ENCODE measurements around the gene ATXN3L. TPM values are rescaled to one million over a fixed set of nuclear protein-coding genes. Genes with fewer than 3 reads are reported as not detected.

ATXN3L gene
- total and polyA plus RNA-seq, 3 donors from 2014 or later = 1.2 to 4.3 (median 1.8) TPM

DNA sequence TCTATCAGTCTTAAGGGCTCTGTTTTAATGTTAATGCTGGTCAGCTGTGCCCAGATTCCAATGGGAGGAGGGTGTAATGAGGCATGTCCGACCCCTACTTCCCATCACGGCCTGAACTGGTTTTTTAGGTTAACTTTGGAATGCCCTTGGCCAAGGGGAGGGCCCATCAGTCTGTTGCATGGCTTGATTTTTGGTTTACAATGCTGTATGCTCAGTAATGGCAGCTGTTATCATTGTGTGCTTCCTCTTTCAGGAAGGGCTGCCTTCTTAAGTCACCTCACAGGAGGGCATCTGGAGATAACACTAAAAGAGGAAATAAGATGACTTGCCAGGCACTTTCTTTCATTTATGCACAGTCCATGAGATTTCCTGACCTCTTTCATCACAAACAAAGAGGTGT is 36.3 kb downstream of the ATXN3L start:
- Histone ChIP-seq H3K4me1 (no peaks in the 10 kb centered on the region), H3K9me3 (no peaks in the 10 kb centered on the region), H3K27me3 (no peaks in the 10 kb centered on the region), H3K36me3 (ENCODE audit: low read depth, missing control alignments) (no peaks in the 10 kb centered on the region), H3K27ac (no peak overlapping the region), H3K4me3 (no peak overlapping the region)
- intact Hi-C loops (cut with DNase I; ENCODE audit: low total_unique reads) = no loop called here
- WGBS, 2 donors = 75 to 88% methylated on average over 2 of the region's 2 CpGs
- DNase-seq = no peak
- no peak for TF ChIP-seq POLR2A (IDR thresholded peaks at IDR 0.05)
- TF ChIP-seq, protein P1, sequence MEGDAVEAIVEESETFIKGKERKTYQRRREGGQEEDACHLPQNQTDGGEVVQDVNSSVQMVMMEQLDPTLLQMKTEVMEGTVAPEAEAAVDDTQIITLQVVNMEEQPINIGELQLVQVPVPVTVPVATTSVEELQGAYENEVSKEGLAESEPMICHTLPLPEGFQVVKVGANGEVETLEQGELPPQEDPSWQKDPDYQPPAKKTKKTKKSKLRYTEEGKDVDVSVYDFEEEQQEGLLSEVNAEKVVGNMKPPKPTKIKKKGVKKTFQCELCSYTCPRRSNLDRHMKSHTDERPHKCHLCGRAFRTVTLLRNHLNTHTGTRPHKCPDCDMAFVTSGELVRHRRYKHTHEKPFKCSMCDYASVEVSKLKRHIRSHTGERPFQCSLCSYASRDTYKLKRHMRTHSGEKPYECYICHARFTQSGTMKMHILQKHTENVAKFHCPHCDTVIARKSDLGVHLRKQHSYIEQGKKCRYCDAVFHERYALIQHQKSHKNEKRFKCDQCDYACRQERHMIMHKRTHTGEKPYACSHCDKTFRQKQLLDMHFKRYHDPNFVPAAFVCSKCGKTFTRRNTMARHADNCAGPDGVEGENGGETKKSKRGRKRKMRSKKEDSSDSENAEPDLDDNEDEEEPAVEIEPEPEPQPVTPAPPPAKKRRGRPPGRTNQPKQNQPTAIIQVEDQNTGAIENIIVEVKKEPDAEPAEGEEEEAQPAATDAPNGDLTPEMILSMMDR (IDR thresholded peaks at IDR 0.05) = no peak

DNA sequence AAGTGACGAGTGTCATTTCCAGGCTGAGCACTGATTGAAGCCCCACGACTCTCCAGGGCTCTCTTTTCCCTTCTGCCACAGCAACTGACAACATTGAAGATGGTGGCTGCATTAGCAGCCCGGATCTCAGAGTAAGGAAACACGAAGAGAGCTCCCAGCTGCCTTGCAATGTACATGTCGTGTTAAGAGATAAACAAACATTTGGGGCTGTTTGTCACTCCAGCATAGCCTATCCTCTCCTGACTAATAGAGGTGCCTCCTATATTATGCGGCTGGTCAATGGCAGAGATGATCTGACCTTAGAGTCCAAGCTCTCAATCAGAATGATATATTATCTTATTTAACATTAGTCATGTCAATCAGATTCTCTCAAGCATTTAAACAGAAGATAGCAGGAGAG is 38.6 kb downstream of the ATXN3L start:
- Histone ChIP-seq H3K36me3 (ENCODE audit: low read depth, missing control alignments) (no peaks in the 10 kb centered on the region), H3K27ac (no peak overlapping the region), H3K27me3 (no peaks in the 10 kb centered on the region), H3K4me3 (no peak overlapping the region), H3K4me1 (no peaks in the 10 kb centered on the region), H3K9me3 (no peaks in the 10 kb centered on the region)
- TF ChIP-seq, protein P1 (IDR thresholded peaks at IDR 0.05) = no peak
- TF ChIP-seq POLR2A (IDR thresholded peaks at IDR 0.05) = no peak
- WGBS, 2 donors = 90 to 94% methylated on average over 6 of the region's 6 CpGs
- intact Hi-C loops (cut with DNase I; ENCODE audit: low total_unique reads) = no loop called here
- no peak for DNase-seq

DNA sequence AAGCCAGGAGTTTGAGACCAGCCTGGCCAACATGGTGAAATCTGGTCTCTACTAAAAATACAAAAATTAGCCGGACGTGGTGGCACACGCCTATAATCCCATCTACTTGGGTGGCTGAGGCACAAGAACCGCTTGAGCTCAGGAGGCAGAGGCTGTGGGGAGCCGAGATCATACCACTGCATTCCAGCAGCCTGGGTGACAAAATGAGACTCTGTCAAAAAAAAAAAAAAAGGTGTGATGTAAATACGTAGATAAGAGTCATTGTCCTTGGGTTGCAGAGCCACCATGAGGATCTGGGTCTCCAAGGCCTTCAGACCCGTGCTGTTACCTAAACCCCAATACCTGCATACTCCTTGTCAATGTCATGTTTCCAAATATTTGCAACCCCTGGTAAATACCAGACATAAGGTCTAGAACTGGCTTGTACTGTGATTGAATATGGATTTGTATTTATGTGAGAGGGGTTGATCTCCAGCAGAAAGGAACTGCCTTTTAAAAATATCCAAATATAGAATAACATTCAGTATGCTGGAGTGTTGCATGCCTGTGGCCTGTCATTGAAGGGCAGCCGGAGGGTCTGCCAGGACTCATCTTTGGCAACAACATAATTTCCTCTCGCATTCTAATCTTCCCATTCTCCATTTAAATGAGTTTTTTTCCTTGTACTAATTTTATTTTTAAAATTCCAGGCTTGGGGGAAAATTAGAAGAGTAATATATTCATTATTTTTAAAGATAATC is 40.4 kb downstream of the ATXN3L start:
- no peak overlapping the region for H3K27ac ChIP-seq
- no peak overlapping the region for H3K4me3 ChIP-seq
- 79 to 89% methylated on average over 9 of the region's 9 CpGs for WGBS, 2 donors
- no peaks in the 10 kb centered on the region for H3K4me1 ChIP-seq
- no peaks in the 10 kb centered on the region for H3K36me3 ChIP-seq (ENCODE audit: low read depth, missing control alignments)
- no peaks in the 10 kb centered on the region for H3K27me3 ChIP-seq
- TF ChIP-seq, protein P1 (IDR thresholded peaks at IDR 0.05) = no peak
- TF ChIP-seq POLR2A (IDR thresholded peaks at IDR 0.05) = no peak
- H3K9me3 ChIP-seq = no peaks in the 10 kb centered on the region
- DNase-seq = no peak
- intact Hi-C loops (cut with DNase I; ENCODE audit: low total_unique reads) = no loop called here

DNA sequence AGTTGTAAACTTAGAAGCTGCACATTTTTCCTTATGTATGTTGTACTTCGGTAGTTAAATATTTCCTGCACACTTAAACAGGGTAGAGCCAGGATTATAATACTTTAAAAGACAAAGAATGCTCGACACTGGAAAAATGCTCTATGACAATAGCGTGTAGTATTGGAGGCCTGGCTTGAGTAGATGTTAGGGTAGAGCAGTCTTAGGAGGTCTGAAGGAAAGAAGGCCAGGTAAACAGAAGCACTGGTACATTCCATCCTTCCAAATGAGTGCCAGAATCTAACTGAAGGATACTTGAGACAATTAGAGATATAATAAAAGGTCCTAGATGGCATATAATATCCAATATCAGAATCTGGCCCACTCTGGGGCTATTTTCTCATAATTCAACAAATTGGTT is 42.3 kb downstream of the ATXN3L start:
- no peaks in the 10 kb centered on the region for H3K9me3 ChIP-seq
- no peaks in the 10 kb centered on the region for H3K4me1 ChIP-seq
- no peaks in the 10 kb centered on the region for H3K36me3 ChIP-seq (ENCODE audit: low read depth, missing control alignments)
- H3K27ac ChIP-seq = no peak overlapping the region
- H3K4me3 ChIP-seq = no peak overlapping the region
- WGBS, 2 donors = 52 to 72% methylated on average over 3 of the region's 3 CpGs
- no peak for DNase-seq
- no peaks in the 10 kb centered on the region for H3K27me3 ChIP-seq
- intact Hi-C loops (cut with DNase I; ENCODE audit: low total_unique reads) = no loop called here
- TF ChIP-seq POLR2A (IDR thresholded peaks at IDR 0.05) = no peak
- TF ChIP-seq, protein P1 (IDR thresholded peaks at IDR 0.05) = no peak

DNA sequence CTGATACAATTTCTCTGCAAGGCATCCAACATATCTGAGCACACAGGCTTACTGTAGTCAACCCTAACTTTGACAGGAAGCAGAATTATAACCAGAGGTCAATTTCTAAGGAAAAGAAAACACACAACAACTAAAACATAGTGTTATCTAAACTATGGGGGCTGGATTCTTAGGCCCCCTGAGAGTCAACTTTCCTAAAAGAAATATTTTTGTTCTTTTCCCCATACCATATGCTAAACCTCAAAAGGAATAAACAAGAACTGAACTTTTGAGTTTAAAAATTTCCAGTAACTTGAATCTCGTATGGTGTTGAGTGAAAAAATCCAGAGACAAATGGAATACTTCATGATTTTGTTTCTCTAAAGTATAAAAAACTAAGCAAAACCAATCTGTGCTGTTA is 42.9 kb downstream of the ATXN3L start:
- TF ChIP-seq POLR2A (IDR thresholded peaks at IDR 0.05) = no peak
- TF ChIP-seq, protein P1 (IDR thresholded peaks at IDR 0.05) = no peak
- intact Hi-C loops (cut with DNase I; ENCODE audit: low total_unique reads) = no loop called here
- no peaks in the 10 kb centered on the region for H3K36me3 ChIP-seq (ENCODE audit: low read depth, missing control alignments)
- no peaks in the 10 kb centered on the region for H3K9me3 ChIP-seq
- H3K4me3 ChIP-seq = no peak overlapping the region
- H3K27me3 ChIP-seq = no peaks in the 10 kb centered on the region
- H3K27ac ChIP-seq = no peak overlapping the region
- no peak for DNase-seq
- 60 to 64% methylated on average over 1 of the region's 1 CpG for WGBS, 2 donors
- H3K4me1 ChIP-seq = no peaks in the 10 kb centered on the region

All from testis (tissue), 3 donors.